ENCODE results near the gene FLOT1. TPM values are rescaled to one million over a fixed set of nuclear protein-coding genes. Genes with fewer than 3 reads are reported as not detected.
A peak's percentile ranks its signal among the peaks of the same experiment; 100 is the strongest.
"Not testable (repeated sequence)": the region's sequence is repeated elsewhere in the genome, so short reads cannot be mapped to it uniquely, and the experiment has no call there.

The FLOT1 gene
- total RNA-seq, 2 experiments from 2014 or later: 155 to 188 TPM

GRCh38 chr6:30757261-30757904 lies 14.9 kb upstream of the FLOT1 start:
- ATAC-seq (no peak), DNase-seq (no peak)
- Mint-ChIP-seq H3K4me3 (no peak overlapping the region), H3K36me3 (ENCODE audit: low read depth) (no peaks in the 10 kb centered on the region), H3K27me3 (no peaks in the 10 kb centered on the region), H3K27ac (peak overlapping the region; percentile 3), H3K4me1 (peaks cover 26% of the 10 kb centered on the region), H3K9me3 (ENCODE audit: low read depth) (no peaks in the 10 kb centered on the region)
- ChIA-PET CTCF (interaction anchor here (0.6 to 1.6 kb wide), 3 partner anchors 11 to 111 kb away, joined by 3 read pairs; partner anchors contain the start of gene FLOT1), POLR2A (no interaction called here)
- intact Hi-C loops (cut with DNase I, micrococcal nuclease): no loop called here

- H3K27ac Mint-ChIP-seq; H3K36me3 Mint-ChIP-seq (ENCODE audit: low read depth); intact Hi-C loops (cut with DNase I, micrococcal nuclease); POLR2A ChIA-PET; H3K4me3 Mint-ChIP-seq; H3K27me3 Mint-ChIP-seq; ATAC-seq; DNase-seq; H3K9me3 Mint-ChIP-seq (ENCODE audit: low read depth): not testable (repeated sequence)
- H3K4me1 Mint-ChIP-seq: peaks cover 22% of the 10 kb centered on the region
- CTCF ChIA-PET: interaction anchor here (0.6 kb wide), 1 partner anchor 1433 kb away, joined by 3 read pairs; no protein-coding TSS in a partner anchor
These were observed 14.0 kb upstream of the FLOT1 start for GRCh38 chr6:30756405-30757003.

GRCh38 chr6:30754631-30755030 lies 12.1 kb upstream of the FLOT1 start:
- Mint-ChIP-seq H3K9me3 (ENCODE audit: low read depth) (no peaks in the 10 kb centered on the region), H3K4me3 (no peak overlapping the region), H3K4me1 (peaks cover 17% of the 10 kb centered on the region), H3K27ac (no peak overlapping the region), H3K36me3 (ENCODE audit: low read depth) (no peaks in the 10 kb centered on the region), H3K27me3 (no peaks in the 10 kb centered on the region)
- DNase-seq (no peak), ATAC-seq (peak; percentile 30)
- ChIA-PET CTCF (interaction anchor here (1.1 kb wide), 1 partner anchor 33 kb away, joined by 3 read pairs; no protein-coding TSS in a partner anchor), POLR2A (no interaction called here)
- intact Hi-C loops (cut with DNase I, micrococcal nuclease): no loop called here

- no peaks in the 10 kb centered on the region for H3K9me3 Mint-ChIP-seq (ENCODE audit: low read depth)
- no peaks in the 10 kb centered on the region for H3K27me3 Mint-ChIP-seq
- DNase-seq (no peak), ATAC-seq (no peak)
- no peak overlapping the region for H3K4me3 Mint-ChIP-seq
- H3K27ac Mint-ChIP-seq: no peak overlapping the region
- H3K36me3 Mint-ChIP-seq (ENCODE audit: low read depth): no peaks in the 10 kb centered on the region
- intact Hi-C loops (cut with DNase I, micrococcal nuclease): no loop called here
- ChIA-PET POLR2A (no interaction called here), CTCF (interaction anchor here (0.6 to 1.2 kb wide), 3 partner anchors 17 to 115 kb away, joined by 3 to 4 read pairs (median 4); no protein-coding TSS in a partner anchor)
- peaks cover 27% of the 10 kb centered on the region for H3K4me1 Mint-ChIP-seq
These were observed 9.9 kb upstream of the FLOT1 start for GRCh38 chr6:30752157-30752927.

GRCh38 chr6:30750379-30750668 lies 7.8 kb upstream of the FLOT1 start:
- Mint-ChIP-seq H3K9me3 (ENCODE audit: low read depth) (no peaks in the 10 kb centered on the region), H3K27ac (no peak overlapping the region), H3K36me3 (ENCODE audit: low read depth) (no peaks in the 10 kb centered on the region), H3K27me3 (no peaks in the 10 kb centered on the region), H3K4me1 (peaks cover 35% of the 10 kb centered on the region), H3K4me3 (no peak overlapping the region)
- POLR2A ChIA-PET: no interaction called here
- CTCF ChIA-PET: interaction anchor here (0.6 kb wide), 1 partner anchor 41 kb away, joined by 3 read pairs; no protein-coding TSS in a partner anchor
- no peak for DNase-seq
- no peak for ATAC-seq
- intact Hi-C loops (cut with DNase I, micrococcal nuclease): no loop called here

- no peak for DNase-seq
- no peak overlapping the region for H3K27ac Mint-ChIP-seq
- POLR2A ChIA-PET: no interaction called here
- CTCF ChIA-PET: interaction anchor here (0.5 to 0.9 kb wide), 3 partner anchors 20 to 450 kb away, joined by 3 read pairs; no protein-coding TSS in a partner anchor
- no peaks in the 10 kb centered on the region for H3K36me3 Mint-ChIP-seq (ENCODE audit: low read depth)
- peaks cover 39% of the 10 kb centered on the region for H3K4me1 Mint-ChIP-seq
- H3K27me3 Mint-ChIP-seq: no peaks in the 10 kb centered on the region
- no peak for ATAC-seq
- intact Hi-C loops (cut with DNase I, micrococcal nuclease): loop anchor here in 1 of 2 experiments (10.0 kb wide), 1 partner anchor 605 kb away; the partner anchor contains the start of gene HLA-B
- H3K4me3 Mint-ChIP-seq: no peak overlapping the region
- H3K9me3 Mint-ChIP-seq (ENCODE audit: low read depth): no peaks in the 10 kb centered on the region
These were observed 7.3 kb upstream of the FLOT1 start for GRCh38 chr6:30749554-30750378.

GRCh38 chr6:30748851-30749540 lies 6.5 kb upstream of the FLOT1 start:
- ATAC-seq (no peak), DNase-seq (no peak)
- CTCF ChIA-PET: interaction anchor here (0.5 to 1.0 kb wide), 3 partner anchors 21 to 80 kb away, joined by 3 read pairs; no protein-coding TSS in a partner anchor
- Mint-ChIP-seq H3K36me3 (ENCODE audit: low read depth) (peaks cover 3% of the 10 kb centered on the region), H3K4me3 (no peak overlapping the region), H3K4me1 (peaks cover 40% of the 10 kb centered on the region), H3K9me3 (ENCODE audit: low read depth) (no peaks in the 10 kb centered on the region), H3K27ac (no peak overlapping the region), H3K27me3 (no peaks in the 10 kb centered on the region)
- POLR2A ChIA-PET: no interaction called here
- intact Hi-C loops (cut with DNase I, micrococcal nuclease): loop anchor here in 1 of 2 experiments (10.0 kb wide), 1 partner anchor 606 kb away; the partner anchor contains the start of gene HLA-B

- peaks cover 12% of the 10 kb centered on the region for H3K36me3 Mint-ChIP-seq (ENCODE audit: low read depth)
- DNase-seq (no peak), ATAC-seq (no peak)
- peak overlapping the region; percentile 8 for H3K27ac Mint-ChIP-seq
- no peaks in the 10 kb centered on the region for H3K27me3 Mint-ChIP-seq
- POLR2A ChIA-PET: interaction anchor here (1.2 kb wide), 1 partner anchor 21 kb away, joined by 4 read pairs; no protein-coding TSS in a partner anchor
- CTCF ChIA-PET: interaction anchor here (0.9 to 2.1 kb wide), 3 partner anchors 10 to 74 kb away, joined by 3 to 7 read pairs (median 3); no protein-coding TSS in a partner anchor
- intact Hi-C loops (cut with DNase I, micrococcal nuclease): loop anchor here in 1 of 2 experiments (10.0 kb wide), 1 partner anchor 607 kb away; the partner anchor contains the start of gene HLA-B
- no peaks in the 10 kb centered on the region for H3K9me3 Mint-ChIP-seq (ENCODE audit: low read depth)
- peaks cover 40% of the 10 kb centered on the region for H3K4me1 Mint-ChIP-seq
- H3K4me3 Mint-ChIP-seq: no peak overlapping the region
These were observed 5.6 kb upstream of the FLOT1 start for GRCh38 chr6:30747902-30748769.

- Mint-ChIP-seq H3K27ac (peak overlapping the region; percentile 7), H3K9me3 (ENCODE audit: low read depth) (no peaks in the 10 kb centered on the region), H3K4me3 (no peak overlapping the region), H3K27me3 (no peaks in the 10 kb centered on the region), H3K4me1 (peaks cover 38% of the 10 kb centered on the region), H3K36me3 (ENCODE audit: low read depth) (peaks cover 17% of the 10 kb centered on the region)
- intact Hi-C loops (cut with DNase I, micrococcal nuclease): loop anchor here in 1 of 2 experiments (10.0 kb wide), 1 partner anchor 608 kb away; the partner anchor contains the start of gene HLA-B
- ATAC-seq: no peak
- CTCF ChIA-PET: interaction anchor here (0.6 to 2.1 kb wide), 7 partner anchors 9 to 63 kb away, joined by 3 to 7 read pairs (median 3); no protein-coding TSS in a partner anchor
- DNase-seq: no peak
- POLR2A ChIA-PET: interaction anchor here (0.5 to 1.2 kb wide), 2 partner anchors 22 to 132 kb away, joined by 4 to 8 read pairs; no protein-coding TSS in a partner anchor
These were observed 4.8 kb upstream of the FLOT1 start for GRCh38 chr6:30747300-30747687.

Measured in activated CD4-positive, alpha-beta T cell treated with anti-CD3 and anti-CD28 coated beads for 36 hours (primary cell).